Measurements from ENCODE around the gene CACNA1D. TPM values are rescaled to one million over a fixed set of nuclear protein-coding genes. Genes with fewer than 3 reads are reported as not detected.
"Not testable (repeated sequence)": the region's sequence is repeated elsewhere in the genome, so short reads cannot be mapped to it uniquely, and the experiment has no call there.

Gene CACNA1D
- total RNA-seq, 1 donor from 2014 or later = 5.6 TPM

DNA sequence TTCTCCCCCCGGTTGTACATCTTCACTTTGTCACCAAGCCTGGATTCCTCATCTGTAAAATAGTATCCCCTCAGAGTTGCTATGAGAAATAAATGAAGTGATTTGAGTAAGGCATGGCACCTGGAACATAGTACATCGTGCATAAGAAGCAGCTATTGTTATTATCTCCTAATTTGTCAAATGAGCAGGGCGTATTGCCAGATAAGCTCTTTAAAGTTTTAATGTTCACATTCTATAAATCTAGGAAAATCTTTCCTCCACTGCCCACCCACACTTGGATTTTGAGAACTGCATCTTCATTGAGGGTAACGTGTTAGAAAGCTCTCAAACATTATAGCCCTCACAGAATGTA, 32.3 kb downstream of the CACNA1D start:
- no peak for DNase-seq

- DNase-seq = no peak
These were observed 35.8 kb downstream of the CACNA1D start for GRCh38 chr3:53530205-53530604.

GRCh38 chr3:53531749-53532148, 37.3 kb downstream of the CACNA1D start:
- DNase-seq = no peak

GRCh38 chr3:53533472-53533871, 39.1 kb downstream of the CACNA1D start:
- no peak for DNase-seq

DNA sequence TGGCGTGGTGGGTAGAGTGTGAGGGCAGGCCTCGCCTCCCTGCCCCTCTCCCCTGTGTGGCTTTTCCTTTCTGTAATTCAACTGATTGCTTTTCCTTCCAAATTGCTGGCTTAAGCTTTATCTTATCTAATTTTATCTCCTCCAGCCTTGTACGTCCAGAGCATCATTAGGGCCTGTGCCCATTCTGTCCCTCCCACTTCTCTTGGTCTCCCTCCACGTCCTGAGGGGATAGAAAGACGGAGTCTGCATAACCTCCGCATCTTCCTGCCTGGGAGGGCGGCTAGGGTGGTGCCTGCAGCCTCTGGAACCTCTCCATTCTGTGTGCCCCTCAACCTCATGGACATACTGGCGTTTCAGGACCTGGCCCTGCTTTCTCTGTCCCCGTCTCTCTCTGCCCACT, 39.8 kb downstream of the CACNA1D start:
- no peak for DNase-seq

DNA sequence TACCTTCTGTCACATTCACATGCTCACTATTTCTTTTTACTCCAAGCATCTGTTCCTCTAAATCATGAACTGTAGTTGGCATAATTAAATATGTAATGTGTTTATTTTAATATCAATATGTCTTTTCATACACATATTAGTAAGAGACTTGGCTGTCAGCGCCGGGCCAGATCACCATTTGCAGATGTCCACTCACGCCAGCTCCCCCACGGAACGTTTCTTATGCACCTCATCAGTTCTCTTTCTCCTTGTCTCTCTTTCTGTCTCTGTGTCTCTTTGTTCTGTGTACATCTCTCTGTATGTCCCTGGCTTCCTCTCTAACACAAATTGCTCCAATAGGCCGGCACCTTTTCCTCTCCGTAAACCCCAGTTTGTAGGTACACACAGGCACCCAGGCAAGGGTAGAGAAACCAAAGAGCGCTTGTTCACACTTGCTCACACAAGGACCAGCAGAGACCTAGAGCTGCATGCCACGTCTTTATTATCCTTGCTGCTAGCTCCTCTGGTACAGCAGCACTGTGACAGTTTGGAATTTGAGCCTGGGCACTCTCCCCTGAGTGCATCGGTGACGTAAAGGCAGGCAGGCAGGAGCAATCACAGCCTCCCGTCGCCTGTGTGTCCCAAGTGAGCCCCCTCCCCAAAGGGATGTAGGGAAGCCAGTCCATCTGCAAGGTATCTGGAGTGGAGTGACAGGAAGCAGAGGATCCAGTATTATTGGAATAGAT, 40.4 kb downstream of the CACNA1D start:
- no peak for DNase-seq

GRCh38 chr3:53536282-53536681, 41.9 kb downstream of the CACNA1D start:
- peak; percentile 26 for DNase-seq

- no peak for DNase-seq
These were observed 49.9 kb downstream of the CACNA1D start for GRCh38 chr3:53544357-53544756.

- DNase-seq = no peak
These were observed 51.0 kb downstream of the CACNA1D start for GRCh38 chr3:53545310-53545995.

GRCh38 chr3:53545996-53546359, 51.6 kb downstream of the CACNA1D start:
- no peak for DNase-seq

GRCh38 chr3:53547327-53547726, 52.9 kb downstream of the CACNA1D start:
- DNase-seq = no peak

DNA sequence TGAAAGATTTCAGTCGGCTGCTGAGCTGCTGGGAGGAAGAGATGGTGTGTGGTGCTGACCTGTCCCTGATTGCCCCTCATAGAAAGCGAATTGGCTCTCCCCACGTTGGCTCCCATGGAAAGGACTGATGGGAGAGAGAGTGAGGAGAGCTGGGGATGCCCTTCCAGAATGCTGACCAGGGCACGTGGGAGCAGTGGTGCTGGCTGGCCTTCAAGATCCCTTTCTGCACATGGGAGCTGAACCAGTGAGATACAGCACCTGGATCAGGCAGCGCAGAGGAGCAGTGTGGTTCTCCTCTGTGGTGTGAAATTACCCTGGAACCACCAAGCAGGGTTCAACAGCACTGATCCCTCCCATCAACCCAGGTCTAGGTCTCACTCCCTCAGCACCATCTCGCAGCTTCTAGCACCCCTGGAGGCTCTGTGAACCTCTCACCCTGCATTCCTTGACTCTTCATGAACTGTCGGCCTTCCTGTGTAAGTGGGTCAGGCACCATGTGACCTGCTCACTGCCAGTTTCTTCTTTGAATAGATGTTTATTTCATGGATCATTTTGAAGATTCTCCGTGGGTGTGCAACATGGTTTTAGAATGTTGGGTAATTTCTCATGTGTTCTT, 55.7 kb downstream of the CACNA1D start:
- DNase-seq = no peak

DNA sequence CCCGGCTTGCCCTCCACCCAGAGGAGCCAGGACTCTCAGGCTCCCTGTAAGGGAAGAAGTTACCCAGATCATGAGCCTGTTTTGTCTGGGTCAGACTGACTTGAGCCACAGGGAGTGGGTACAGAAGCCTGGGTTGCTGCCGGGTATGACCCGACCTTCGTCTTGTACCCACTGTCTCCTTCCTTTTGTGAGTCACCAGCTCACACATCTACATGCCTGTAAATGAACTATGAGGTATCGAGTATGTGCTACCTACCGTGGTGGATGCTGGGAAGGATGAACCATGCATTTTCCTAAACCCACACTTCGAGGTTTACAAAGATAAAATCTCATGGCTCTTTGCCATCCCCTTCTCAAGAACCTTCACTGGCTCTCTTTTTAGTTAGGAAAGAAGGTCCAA, 56.9 kb downstream of the CACNA1D start:
- no peak for DNase-seq

- DNase-seq = no peak
These were observed 58.3 kb downstream of the CACNA1D start for GRCh38 chr3:53552730-53553129.

GRCh38 chr3:53553200-53553599, 58.8 kb downstream of the CACNA1D start:
- no peak for DNase-seq

- DNase-seq = no peak
These were observed 60.2 kb downstream of the CACNA1D start for GRCh38 chr3:53554559-53555067.

- no peak for DNase-seq
These were observed 60.7 kb downstream of the CACNA1D start for GRCh38 chr3:53555068-53555588.

DNA sequence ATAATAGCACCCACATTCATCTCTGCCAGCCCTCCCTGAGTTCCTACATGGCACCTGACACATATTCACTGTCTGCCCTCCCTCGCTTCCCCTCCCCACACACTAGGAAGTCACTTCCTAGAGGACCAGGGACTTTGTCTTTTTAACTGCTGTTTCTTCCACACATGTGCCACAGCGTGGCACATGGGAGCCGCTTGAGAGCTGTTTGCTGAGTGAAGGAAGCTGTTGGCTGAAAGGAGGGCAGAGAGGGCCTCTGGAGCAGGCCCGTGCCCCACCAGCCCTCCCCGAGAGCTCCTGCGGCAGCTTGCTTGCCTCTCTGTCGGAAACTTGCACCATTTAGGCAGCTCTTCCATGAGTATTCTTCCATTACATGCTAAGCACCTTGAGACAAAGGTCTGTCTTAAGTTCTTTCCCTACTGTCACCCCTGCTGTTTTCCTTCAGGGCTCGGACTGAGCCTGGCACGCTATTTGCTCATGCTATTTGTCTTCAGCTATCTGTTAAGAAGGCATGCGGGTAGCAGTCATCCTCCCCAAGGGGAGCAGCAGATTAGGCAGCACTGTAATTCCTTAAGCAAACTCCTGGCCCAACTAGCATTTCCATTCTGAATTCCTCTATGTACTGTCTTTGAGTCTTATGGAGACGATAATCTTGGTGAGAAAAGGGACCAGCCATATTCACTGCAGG, 72.2 kb downstream of the CACNA1D start:
- no peak for DNase-seq

DNA sequence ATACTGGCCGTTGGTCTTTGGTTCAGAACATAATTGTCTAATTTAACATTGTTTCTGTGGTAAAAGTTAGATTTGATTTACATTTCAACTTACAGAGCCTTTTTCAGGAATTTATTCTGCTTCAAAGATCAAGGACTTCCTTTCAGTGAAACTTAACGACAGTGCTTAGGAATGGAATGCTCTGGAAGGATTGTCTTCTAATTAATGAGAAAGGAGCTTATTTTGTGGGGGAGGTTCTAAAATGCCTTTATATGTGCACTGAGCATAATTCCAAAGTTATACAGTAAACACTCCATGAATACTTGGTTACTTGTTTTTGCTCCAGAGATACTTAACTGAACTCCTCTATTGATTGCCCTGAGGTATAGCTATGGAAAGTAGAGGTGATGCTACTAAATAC, 75.7 kb downstream of the CACNA1D start:
- no peak for DNase-seq

DNA sequence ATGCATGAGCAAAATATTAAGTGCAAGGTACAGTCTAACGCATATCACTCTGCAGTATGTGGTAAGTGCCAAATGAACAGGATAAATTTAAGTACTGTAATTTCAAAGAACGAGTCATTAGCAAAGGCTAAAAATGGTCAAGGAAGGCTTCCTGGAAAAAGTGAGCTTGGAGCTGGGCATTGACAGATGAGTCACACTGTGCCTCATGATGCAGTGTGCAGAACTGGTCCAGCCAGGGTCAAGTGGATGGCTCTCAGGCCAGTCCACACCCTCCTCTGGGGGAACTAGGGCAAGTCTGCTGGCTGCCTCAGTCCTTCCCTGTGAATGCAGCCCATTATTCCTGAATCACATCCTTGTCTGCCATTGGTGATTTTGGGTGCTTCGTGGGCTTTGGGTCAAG, 76.3 kb downstream of the CACNA1D start:
- no peak for DNase-seq

GRCh38 chr3:53571264-53571663, 76.9 kb downstream of the CACNA1D start:
- DNase-seq = no peak

GRCh38 chr3:53572184-53572583, 77.8 kb downstream of the CACNA1D start:
- DNase-seq = not testable (repeated sequence)

GRCh38 chr3:53577506-53577905, 83.1 kb downstream of the CACNA1D start:
- peak; percentile 5 for DNase-seq

Measured in skin of body (tissue), 2 donors.